Stimulated activated naive CD8-positive, alpha-beta T cell treated with anti-CD3 and anti-CD28 coated beads, Interleukin-15, Interleukin-2, amounts not matched to agents 100 U/mL and 50 U/mL, for 24 hours (primary cell): ENCODE results near the gene IGLL1.
"Not testable (repeated sequence)": the region's sequence is repeated elsewhere in the genome, so short reads cannot be mapped to it uniquely, and the experiment has no call there.

Experiments used
- ATAC-seq: fragments of 150-1000 bp; cut with Tn5 transposase; one replicate; pipeline ENCODE4 v1.10.0; 2021
- DNase-seq: peaks from one replicate; pipeline ENCODE4 v3.0.0; 2021

The IGLL1 gene

GRCh38 chr22:23540837-23541236 lies 39.3 kb downstream of the IGLL1 start:
- DNase-seq, ATAC-seq: not testable (repeated sequence)

GRCh38 chr22:23539839-23540198 lies 40.3 kb downstream of the IGLL1 start:
- not testable (repeated sequence) for ATAC-seq, DNase-seq

- ATAC-seq: peak; percentile 97
These were observed 40.8 kb downstream of the IGLL1 start for GRCh38 chr22:23539135-23539838.

GRCh38 chr22:23538696-23539030 lies 41.4 kb downstream of the IGLL1 start:
- not testable (repeated sequence) for DNase-seq, ATAC-seq

More at GRCh38 chr22:23539135-23539838, 40.8 kb downstream of the IGLL1 start:
- DNase-seq: peak; percentile 74

GRCh38 chr22:23537830-23538695 lies 42.0 kb downstream of the IGLL1 start:
- not testable (repeated sequence) for DNase-seq, ATAC-seq

- DNase-seq (no peak), ATAC-seq (no peak)
These were observed 42.7 kb downstream of the IGLL1 start for GRCh38 chr22:23537416-23537815.

GRCh38 chr22:23536821-23537345 lies 43.2 kb downstream of the IGLL1 start:
- DNase-seq (no peak), ATAC-seq (no peak)

- ATAC-seq, DNase-seq: not testable (repeated sequence)
These were observed 44.1 kb downstream of the IGLL1 start for GRCh38 chr22:23535790-23536661.

GRCh38 chr22:23534851-23535717 lies 45.0 kb downstream of the IGLL1 start:
- ATAC-seq: no peak
- no peak for DNase-seq

GRCh38 chr22:23534201-23534850 lies 45.8 kb downstream of the IGLL1 start:
- no peak for ATAC-seq
- DNase-seq: no peak

- DNase-seq: no peak
- no peak for ATAC-seq
These were observed 46.3 kb downstream of the IGLL1 start for GRCh38 chr22:23533771-23534191.

GRCh38 chr22:23533328-23533762 lies 46.7 kb downstream of the IGLL1 start:
- ATAC-seq (no peak), DNase-seq (peak; percentile 48)

GRCh38 chr22:23532731-23533130 lies 47.4 kb downstream of the IGLL1 start:
- no peak for ATAC-seq

GRCh38 chr22:23531966-23532705 lies 48.0 kb downstream of the IGLL1 start:
- DNase-seq (no peak), ATAC-seq (no peak)

More at GRCh38 chr22:23532731-23533130, 47.4 kb downstream of the IGLL1 start:
- DNase-seq: no peak

GRCh38 chr22:23531283-23531956 lies 48.7 kb downstream of the IGLL1 start:
- no peak for ATAC-seq
- DNase-seq: no peak

- no peak for ATAC-seq
- DNase-seq: no peak
These were observed 49.3 kb downstream of the IGLL1 start for GRCh38 chr22:23530766-23531282.

GRCh38 chr22:23530106-23530505 lies 50.0 kb downstream of the IGLL1 start:
- no peak for DNase-seq
- ATAC-seq: no peak

- no peak for DNase-seq
- ATAC-seq: no peak
These were observed 50.7 kb downstream of the IGLL1 start for GRCh38 chr22:23529166-23530103.
